ENCODE measurements around the gene ANGPT4. TPM values are rescaled to one million over a fixed set of nuclear protein-coding genes. Genes with fewer than 3 reads are reported as not detected.
"Not testable (repeated sequence)": the region's sequence is repeated elsewhere in the genome, so short reads cannot be mapped to it uniquely, and the experiment has no call there.

The ANGPT4 gene
- polyA plus RNA-seq, 3 donors, result 0.30 to 4.2 (median 1.5) TPM

- no peak overlapping the region for H3K27ac ChIP-seq (ENCODE audit: low read depth, low read length)
- 89 to 95% (median 93%) methylated on average over 11 of the region's 11 CpGs for WGBS, 3 donors
Observed at GRCh38 chr20:839626-840025, 76.5 kb downstream of the ANGPT4 start.

- no peak overlapping the region for H3K27ac ChIP-seq (ENCODE audit: low read depth, low read length)
- 76 to 97% (median 90%) methylated on average over 5 of the region's 5 CpGs for WGBS, 3 donors
Observed at GRCh38 chr20:839015-839414, 77.1 kb downstream of the ANGPT4 start.

- no peak overlapping the region for H3K27ac ChIP-seq (ENCODE audit: low read depth, low read length)
- WGBS, 3 donors, result 96 to 100% (median 97%) methylated on average over 1 of the region's 1 CpG
Observed at GRCh38 chr20:836190-836589, 79.9 kb downstream of the ANGPT4 start.

- 39 to 77% (median 75%) methylated on average over 2 of the region's 2 CpGs for WGBS, 3 donors
- H3K27ac ChIP-seq (ENCODE audit: low read depth, low read length), result no peak overlapping the region
Observed at GRCh38 chr20:835608-836045, 80.5 kb downstream of the ANGPT4 start.

- WGBS, 3 donors, result 6 to 15% (median 8%) methylated on average over 18 of the region's 18 CpGs
- no peak overlapping the region for H3K27ac ChIP-seq (ENCODE audit: low read depth, low read length)
Observed at GRCh38 chr20:834151-834746, 81.9 kb downstream of the ANGPT4 start.

GRCh38 chr20:833450-834150, 82.5 kb downstream of the ANGPT4 start, which contains the start of gene FAM110A:
Gene FAM110A (plus strand): TSS chr20:833715. CDS start chr20:844805, 11,090 bp downstream.
- H3K27ac ChIP-seq (ENCODE audit: low read depth, low read length), result peak within 1 kb of the TSS; percentile 21
- 0 to 1% (median 1%) methylated on average over 59 to 64 of the region's 64 CpGs for WGBS, 3 donors

GRCh38 chr20:833121-833449, 83.0 kb downstream of the ANGPT4 start:
- WGBS, 3 donors, result 2 to 3% (median 3%) methylated on average over 4 of the region's 4 CpGs
- H3K27ac ChIP-seq (ENCODE audit: low read depth, low read length), result peak overlapping the region; percentile 21

GRCh38 chr20:831956-832355, 84.2 kb downstream of the ANGPT4 start:
- no peak overlapping the region for H3K27ac ChIP-seq (ENCODE audit: low read depth, low read length)
- WGBS, 3 donors, result 98% methylated on average over 3 of the region's 3 CpGs

GRCh38 chr20:831251-831650, 84.9 kb downstream of the ANGPT4 start:
- 81 to 92% (median 86%) methylated on average over 3 of the region's 3 CpGs for WGBS, 3 donors
- no peak overlapping the region for H3K27ac ChIP-seq (ENCODE audit: low read depth, low read length)

GRCh38 chr20:830011-830521, 86.1 kb downstream of the ANGPT4 start:
- no peak overlapping the region for H3K27ac ChIP-seq (ENCODE audit: low read depth, low read length)
- 53 to 68% (median 61%) methylated on average over 6 to 8 of the region's 8 CpGs for whole genome bisulfite sequencing, 3 donors

- WGBS, 3 donors, result 92 to 96% (median 94%) methylated on average over 2 of the region's 2 CpGs
Observed at GRCh38 chr20:829551-829950, 86.6 kb downstream of the ANGPT4 start.

GRCh38 chr20:828987-829386, 87.1 kb downstream of the ANGPT4 start:
- no peak overlapping the region for H3K27ac ChIP-seq (ENCODE audit: low read depth, low read length)
- 55 to 64% (median 64%) methylated on average over 6 of the region's 6 CpGs for WGBS, 3 donors

More at GRCh38 chr20:829551-829950, 86.6 kb downstream of the ANGPT4 start:
- no peak overlapping the region for H3K27ac ChIP-seq (ENCODE audit: low read depth, low read length)

- 87 to 93% (median 91%) methylated on average over 8 of the region's 8 CpGs for WGBS, 3 donors
- not testable (repeated sequence) for H3K27ac ChIP-seq (ENCODE audit: low read depth, low read length)
Observed at GRCh38 chr20:827981-828380, 88.2 kb downstream of the ANGPT4 start.

- H3K27ac ChIP-seq (ENCODE audit: low read depth, low read length), result no peak overlapping the region
- 88 to 95% (median 94%) methylated on average over 7 of the region's 7 CpGs for WGBS, 3 donors
Observed at GRCh38 chr20:826695-827323, 89.3 kb downstream of the ANGPT4 start.

GRCh38 chr20:825710-826421, 90.3 kb downstream of the ANGPT4 start:
- no peak overlapping the region for H3K27ac ChIP-seq (ENCODE audit: low read depth, low read length)
- WGBS, 3 donors, result 67 to 82% (median 76%) methylated on average over 7 to 9 of the region's 9 CpGs

GRCh38 chr20:824916-825315, 91.2 kb downstream of the ANGPT4 start:
- 68 to 73% (median 71%) methylated on average over 4 of the region's 4 CpGs for WGBS, 3 donors
- no peak overlapping the region for H3K27ac ChIP-seq (ENCODE audit: low read depth, low read length)

- 82 to 97% (median 93%) methylated on average over 4 of the region's 4 CpGs for WGBS, 3 donors
- no peak overlapping the region for H3K27ac ChIP-seq (ENCODE audit: low read depth, low read length)
Observed at GRCh38 chr20:824490-824889, 91.6 kb downstream of the ANGPT4 start.

- no peak overlapping the region for H3K27ac ChIP-seq (ENCODE audit: low read depth, low read length)
- 86 to 91% (median 90%) methylated on average over 4 of the region's 4 CpGs for WGBS, 3 donors
Observed at GRCh38 chr20:823574-823902, 92.6 kb downstream of the ANGPT4 start.
